HEK293T (cell line): Measurements from ENCODE around the gene RNF43.

Source experiments
- CTCF ChIA-PET: fragments of 350-600 bp; formaldehyde crosslinking; extraction: SDS; loops from one replicate; lab custom pipeline; 2021; ENCODE audit warnings: antibody characterized with exemption, inconsistent platforms; lab: Yijun Ruan, JAX
- POLR2A ChIA-PET: fragments of 350-600 bp; formaldehyde crosslinking; extraction: SDS; loops from one replicate; lab custom pipeline; 2020; ENCODE audit warnings: antibody characterized with exemption, inconsistent platforms; lab: Yijun Ruan, JAX
- DNase-seq: peaks from one replicate; pipeline ENCODE4 v3.0.0; 2012; ENCODE audit warnings: mixed read lengths; ENCODE audit errors: extremely low spot score
- ARNT ChIP-seq: fragments of 450-650 bp; IDR thresholded peaks from 2 replicates; pipeline ENCODE4 v1.6.1; 2017; ENCODE audit warnings: mild to moderate bottlenecking
- BHLHE40 ChIP-seq: fragments of 450-650 bp; IDR thresholded peaks from 2 replicates; pipeline ENCODE4 v1.6.1; 2016; ENCODE audit warnings: mild to moderate bottlenecking, moderate library complexity, borderline replicate concordance
- CTBP1 ChIP-seq: fragments of 450-650 bp; IDR thresholded peaks from 2 replicates; pipeline ENCODE4 v1.6.1; 2016; ENCODE audit warnings: borderline replicate concordance
- ELF4 ChIP-seq: fragments of 450-650 bp; IDR thresholded peaks from 2 replicates; pipeline ENCODE4 v1.6.1; 2017; ENCODE audit warnings: antibody characterized with exemption
- FOXA1 ChIP-seq: fragments of 450-650 bp; IDR thresholded peaks from 2 replicates; pipeline ENCODE4 v1.6.1; 2016; ENCODE audit warnings: mild to moderate bottlenecking
- FOXK2 ChIP-seq: fragments of 450-650 bp; IDR thresholded peaks from 2 replicates; pipeline ENCODE4 v1.6.1; 2016; ENCODE audit warnings: mild to moderate bottlenecking
- FOXM1 ChIP-seq: fragments of 450-650 bp; IDR thresholded peaks from 2 replicates; pipeline ENCODE4 v1.6.1; 2017; ENCODE audit warnings: mild to moderate bottlenecking, borderline replicate concordance
- HDGF ChIP-seq: fragments of 450-650 bp; IDR thresholded peaks from 2 replicates; pipeline ENCODE4 v1.6.1; 2017; ENCODE audit warnings: antibody characterized with exemption, borderline replicate concordance
- L3MBTL2 ChIP-seq: fragments of 450-650 bp; conservative IDR thresholded peaks from 2 replicates; pipeline ENCODE4 v1.6.1; 2016; ENCODE audit warnings: mild to moderate bottlenecking
- LEF1 ChIP-seq: fragments of 450-650 bp; IDR thresholded peaks from 2 replicates; pipeline ENCODE4 v1.6.1; 2017; ENCODE audit warnings: mild to moderate bottlenecking, borderline replicate concordance
- NFRKB ChIP-seq: fragments of 450-650 bp; IDR thresholded peaks from 2 replicates; pipeline ENCODE4 v1.6.1; 2016; ENCODE audit warnings: mild to moderate bottlenecking, moderate library complexity
- SP1 ChIP-seq: fragments of 450-650 bp; IDR thresholded peaks from 2 replicates; pipeline ENCODE4 v1.6.1; 2017
- SUZ12 ChIP-seq: fragments of 450-650 bp; IDR thresholded peaks from 2 replicates; pipeline ENCODE4 v1.6.1; 2016; ENCODE audit warnings: mild to moderate bottlenecking
- TARDBP ChIP-seq: fragments of 450-650 bp; IDR thresholded peaks from 2 replicates; pipeline ENCODE4 v1.6.1; 2016
- ZNF384 ChIP-seq: fragments of 450-650 bp; IDR thresholded peaks from 2 replicates; pipeline ENCODE4 v1.6.1; 2016
- TF ChIP-seq, protein P1 (sequence below): fragments of 450-650 bp; IDR thresholded peaks from 2 replicates; pipeline ENCODE4 v1.6.1; 2016

The RNF43 gene

DNA sequence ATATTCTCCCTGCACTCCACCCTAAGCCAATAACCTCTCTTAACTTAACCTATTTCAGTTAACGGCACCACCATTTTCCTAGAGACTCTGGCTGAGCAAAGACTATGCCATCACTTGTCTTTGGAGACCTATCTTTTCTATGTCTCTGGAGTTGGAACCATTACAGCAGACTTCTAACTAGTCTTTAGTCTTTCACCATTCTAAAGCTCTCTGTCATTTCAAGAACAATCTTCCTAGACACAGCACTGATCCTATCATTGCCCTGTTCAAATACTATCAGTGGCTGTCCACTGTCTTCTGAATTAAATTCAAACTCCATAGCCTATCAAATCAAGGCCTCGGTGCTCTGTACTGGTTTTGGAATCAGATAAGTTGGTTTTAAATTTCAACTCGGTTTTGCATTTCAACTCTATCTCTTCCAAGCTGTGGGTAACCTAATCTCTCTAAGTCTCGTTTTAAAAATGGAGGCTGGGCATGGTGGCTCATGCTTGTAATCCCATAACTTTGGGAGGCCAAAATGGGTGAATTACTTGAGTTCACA is 31.9 kb downstream of the RNF43 start:
- no peak for DNase-seq
- TF ChIP-seq ELF4 = no peak
- no peak for TF ChIP-seq FOXK2
- no peak for TF ChIP-seq HDGF
- no peak for TF ChIP-seq ARNT
- ChIA-PET CTCF (no interaction called here), POLR2A (no interaction called here)

DNA sequence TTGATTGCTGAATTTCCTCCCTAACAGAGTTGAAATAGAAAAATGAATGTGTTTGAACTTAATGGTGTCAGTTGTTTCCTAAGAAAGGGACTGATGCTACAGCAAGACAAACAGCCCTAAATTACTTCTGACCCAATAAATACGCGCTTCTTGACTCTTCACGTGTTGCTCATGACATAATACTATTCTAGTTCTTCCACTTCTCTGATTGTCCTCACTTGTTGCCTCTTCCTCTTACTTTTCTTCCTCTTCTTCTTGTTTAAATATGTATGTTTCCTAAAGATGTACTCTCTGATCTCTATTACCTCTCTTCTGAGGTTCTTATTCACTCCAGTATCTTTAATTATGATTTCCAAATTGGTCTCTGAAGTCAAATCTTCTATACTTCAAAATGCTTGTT is 32.4 kb downstream of the RNF43 start:
- CTCF ChIA-PET = no interaction called here
- no peak for DNase-seq
- POLR2A ChIA-PET = no interaction called here
- no peak for TF ChIP-seq HDGF
- no peak for TF ChIP-seq FOXA1
- no peak for TF ChIP-seq TARDBP
- no peak for TF ChIP-seq SUZ12
- TF ChIP-seq SP1 = no peak
- TF ChIP-seq ARNT = no peak
- TF ChIP-seq ZNF384 = no peak
- TF ChIP-seq FOXM1 = no peak
- TF ChIP-seq LEF1 = no peak
- TF ChIP-seq NFRKB = no peak
- no peak for TF ChIP-seq CTBP1
- no peak for TF ChIP-seq ELF4
- TF ChIP-seq L3MBTL2 = no peak
- TF ChIP-seq, protein P1, sequence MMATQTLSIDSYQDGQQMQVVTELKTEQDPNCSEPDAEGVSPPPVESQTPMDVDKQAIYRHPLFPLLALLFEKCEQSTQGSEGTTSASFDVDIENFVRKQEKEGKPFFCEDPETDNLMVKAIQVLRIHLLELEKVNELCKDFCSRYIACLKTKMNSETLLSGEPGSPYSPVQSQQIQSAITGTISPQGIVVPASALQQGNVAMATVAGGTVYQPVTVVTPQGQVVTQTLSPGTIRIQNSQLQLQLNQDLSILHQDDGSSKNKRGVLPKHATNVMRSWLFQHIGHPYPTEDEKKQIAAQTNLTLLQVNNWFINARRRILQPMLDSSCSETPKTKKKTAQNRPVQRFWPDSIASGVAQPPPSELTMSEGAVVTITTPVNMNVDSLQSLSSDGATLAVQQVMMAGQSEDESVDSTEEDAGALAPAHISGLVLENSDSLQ = no peak
- no peak for TF ChIP-seq BHLHE40

GRCh38 chr17:58383892-58384462 is 33.4 kb downstream of the RNF43 start:
- DNase-seq = no peak
- ChIA-PET CTCF (interaction anchor here (0.5 to 1.0 kb wide), 2 partner anchors 34 to 149 kb away, joined by 3 to 4 read pairs; partner anchors contain the start of gene RNF43), POLR2A (interaction anchor here (1.0 to 1.7 kb wide), 2 partner anchors 31 to 32 kb away, joined by 4 to 6 read pairs; partner anchors contain the start of gene SUPT4H1)
- no peak for TF ChIP-seq HDGF
- TF ChIP-seq TARDBP = no peak
- no peak for TF ChIP-seq NFRKB
- TF ChIP-seq L3MBTL2 = no peak
- no peak for TF ChIP-seq FOXA1
- TF ChIP-seq SUZ12 = no peak
- TF ChIP-seq, protein P1 = no peak
- no peak for TF ChIP-seq ARNT
- no peak for TF ChIP-seq SP1
- TF ChIP-seq LEF1 = no peak
- no peak for TF ChIP-seq FOXM1
- TF ChIP-seq FOXK2 = no peak
- no peak for TF ChIP-seq BHLHE40
- no peak for TF ChIP-seq CTBP1

GRCh38 chr17:58382872-58383242 is 34.5 kb downstream of the RNF43 start:
- ChIA-PET POLR2A (interaction anchor here (1.2 to 1.7 kb wide), 2 partner anchors 31 to 32 kb away, joined by 6 to 7 read pairs; partner anchors contain the start of gene SUPT4H1), CTCF (no interaction called here)
- DNase-seq = no peak
- TF ChIP-seq ELF4 (no peak), SUZ12 (no peak), ZNF384 (no peak), FOXM1 (no peak), FOXK2 (no peak), ARNT (no peak), L3MBTL2 (no peak), HDGF (no peak), SP1 (no peak), FOXA1 (no peak), NFRKB (no peak), LEF1 (no peak), TARDBP (no peak), BHLHE40 (no peak), CTBP1 (no peak)
- TF ChIP-seq, protein P1 = no peak

GRCh38 chr17:58382108-58382871 is 35.0 kb downstream of the RNF43 start:
- POLR2A ChIA-PET = interaction anchor here (1.2 kb wide), 1 partner anchor 30 kb away, joined by 7 read pairs; the partner anchor contains the start of gene SUPT4H1
- CTCF ChIA-PET = no interaction called here
- no peak for DNase-seq
- no peak for TF ChIP-seq CTBP1
